Breast epithelium (tissue), 3 donors: ENCODE results near the gene ZNF845.
"Not testable (repeated sequence)": the region's sequence is repeated elsewhere in the genome, so short reads cannot be mapped to it uniquely, and the experiment has no call there.

Experiments used
- CTCF ChIP-seq, 3 donors: fragments of 450-650 bp; IDR thresholded peaks; one replicate each; pipeline ENCODE4 v1.5.1; 2016 to 2017; ENCODE audit warnings: antibody characterized with exemption in 3 of 3, mild to moderate bottlenecking in 3 of 3, moderate library complexity in 3 of 3
- POLR2AphosphoS5 ChIP-seq, 3 donors: sonication (generic); formaldehyde crosslinking; IDR thresholded peaks; one replicate each; pipeline ENCODE4 v1.6.1; 2017; ENCODE audit warnings: antibody characterized with exemption in 3 of 3

DNA sequence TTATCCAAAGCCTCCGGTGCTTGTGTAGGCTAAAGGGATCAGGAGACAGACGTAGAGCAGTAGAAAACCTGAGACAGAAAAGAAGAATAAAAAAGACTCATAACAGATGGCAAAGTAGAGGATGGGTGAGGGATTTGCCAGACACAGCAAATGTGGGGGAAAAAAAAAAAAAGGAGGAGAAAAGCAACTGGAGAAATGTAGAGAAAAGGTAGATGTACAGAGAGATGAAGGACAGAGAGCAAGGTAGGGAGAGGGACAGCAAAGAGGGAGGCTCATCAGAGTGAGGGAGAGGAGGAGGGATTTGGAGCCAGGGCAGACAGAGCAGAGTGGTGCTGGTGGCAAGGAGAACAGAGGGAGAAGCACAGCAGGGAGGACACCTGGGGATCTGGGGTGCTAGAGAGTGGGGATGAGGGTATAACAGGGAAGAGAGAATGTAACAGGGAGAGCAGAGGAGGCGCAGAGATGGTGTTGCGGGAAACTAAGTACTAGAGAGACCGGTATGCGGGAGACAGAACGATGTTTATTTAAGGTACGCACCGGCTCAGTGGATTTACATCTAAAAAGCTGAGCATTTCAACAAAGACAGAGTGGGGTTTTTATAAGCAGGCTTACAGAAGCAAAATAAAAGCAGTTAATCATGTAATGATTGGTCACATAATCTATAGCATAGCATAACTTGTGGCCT lies 62.4 kb downstream of the ZNF845 start:
- not testable (repeated sequence) for TF ChIP-seq CTCF, POLR2AphosphoS5 (IDR thresholded peaks at IDR 0.05)
